HCT116 (cell line): ENCODE measurements around the gene SLC25A39. TPM values are rescaled to one million over a fixed set of nuclear protein-coding genes. Genes with fewer than 3 reads are reported as not detected.

Source experiments
- ATAC-seq: fragments of 200-7000 bp; cut with Tn5 transposase; 2 replicates; pipeline ENCODE4 v1.9.1; 2020; ENCODE audit warnings: mild to moderate bottlenecking, moderate library complexity
- BruUV-seq: library from RNA; stranded (reverse); fragments of 400-500 nt; replicated peaks from 2 replicates; lab custom pipeline; 2021; lab: Mats Ljungman, UMichigan
- CTCF ChIA-PET: fragments of 300-600 bp; sonication (Branson Sonifier 250); formaldehyde crosslinking; loops from one replicate; lab custom pipeline; 2021; ENCODE audit warnings: antibody characterized with exemption; lab: Charles Lee
- POLR2A ChIA-PET: fragments of 300-600, 350-600 bp; sonication (Branson Sonifier 250); formaldehyde crosslinking; loops from one replicate; lab custom pipeline; 2021; ENCODE audit warnings: antibody characterized with exemption; lab: Charles Lee
- RAD21 ChIA-PET, 2 experiments: fragments of 300-600 bp; sonication (Branson Sonifier 250); formaldehyde crosslinking; loops; one replicate each; lab custom pipeline; 2023; ENCODE audit warnings: low total read pairs in 2 of 2; ENCODE audit not compliant: uncharacterized antibody in 2 of 2, unreplicated experiment in 2 of 2, low non-redundant PET in 1 of 2; lab: Charles Lee
- DNase-seq: peaks from one replicate; pipeline ENCODE4 v3.0.0-alpha.2; 2010; ENCODE audit warnings: low read depth, low spot score
- H2AFZ ChIP-seq: fragments of 200-600 bp; shearing (Covaris generic), sonication (generic); 2 replicates; pipeline ENCODE4 v1.6.1; 2017; ENCODE audit warnings: low read depth, mixed run types, mixed read lengths, antibody characterized with exemption, low read length; ENCODE audit not compliant: poor library complexity, severe bottlenecking
- H3K27ac ChIP-seq: 2 replicates; pipeline ENCODE4 v1.5.1; 2012; ENCODE audit warnings: low read depth, low read length
- H3K27me3 ChIP-seq: fragments of 200-600 bp; sonication (generic); 2 replicates; pipeline ENCODE4 v1.6.1; 2016; ENCODE audit warnings: mixed run types, low read length, mixed read lengths; ENCODE audit not compliant: insufficient read depth
- H3K36me3 ChIP-seq, 2 experiments: fragments of 200-500 bp in 1 of 2; fragments of 200-600 bp in 1 of 2; sonication (Bioruptor generic) in 1 of 2; sonication (generic) in 1 of 2; 2 replicates each; pipeline versions ENCODE4 v1.5.1 to v1.6.1; 2014 to 2016; ENCODE audit warnings: low read length in 2 of 2, inconsistent platforms in 1 of 2, mixed read lengths in 1 of 2, mixed run types in 1 of 2; ENCODE audit not compliant: insufficient read depth in 2 of 2, control insufficient read depth in 1 of 2
- H3K4me1 ChIP-seq, 2 experiments: fragments of 200-600 bp in 1 of 2; sonication (generic) in 1 of 2; 2 replicates each; pipeline versions ENCODE4 v1.5.1 to v1.6.1; 2012 to 2017; ENCODE audit warnings: low read length in 2 of 2, inconsistent platforms in 1 of 2, mild to moderate bottlenecking in 1 of 2, mixed read lengths in 1 of 2, mixed run types in 1 of 2, moderate library complexity in 1 of 2; ENCODE audit not compliant: insufficient read depth in 2 of 2, control insufficient read depth in 1 of 2
- H3K4me2 ChIP-seq: fragments of 200-600 bp; sonication (generic); 2 replicates; pipeline ENCODE4 v1.6.1; 2017; ENCODE audit warnings: mixed run types, low read length, mixed read lengths
- H3K4me3 ChIP-seq, 2 experiments: fragments of 200-600 bp in 1 of 2; sonication (generic) in 1 of 2; replicated peaks in 1 of 2; 2 replicates each; pipeline ENCODE4 v1.5.1; 2011 to 2016; ENCODE audit warnings: low read length in 2 of 2, control low read depth in 1 of 2, low read depth in 1 of 2, mild to moderate bottlenecking in 1 of 2, mixed read lengths in 1 of 2, mixed run types in 1 of 2
- H3K79me2 ChIP-seq: fragments of 200-600 bp; sonication (generic); 2 replicates; pipeline ENCODE4 v1.6.1; 2017; ENCODE audit warnings: mild to moderate bottlenecking, mixed run types, low read length, moderate library complexity, mixed read lengths; ENCODE audit not compliant: insufficient read depth
- H3K9ac ChIP-seq: fragments of 200-600 bp; sonication (generic); 2 replicates; pipeline ENCODE4 v1.6.1; 2016; ENCODE audit warnings: low read length, mixed read lengths
- H3K9me2 ChIP-seq: fragments of 200-600 bp; sonication (generic), shearing (Covaris generic); 2 replicates; pipeline ENCODE4 v1.6.1; 2017; ENCODE audit warnings: mixed run types, mild to moderate bottlenecking, moderate library complexity; ENCODE audit not compliant: insufficient read depth
- H3K9me3 ChIP-seq, 2 experiments: fragments of 200-500 bp in 1 of 2; fragments of 200-600 bp in 1 of 2; sonication (Bioruptor generic) in 1 of 2; sonication (generic) in 1 of 2; 2 replicates each; pipeline ENCODE4 v1.6.1; 2014 to 2017; ENCODE audit warnings: low read length in 2 of 2, mixed read lengths in 2 of 2, inconsistent platforms in 1 of 2, low read depth in 1 of 2, mild to moderate bottlenecking in 1 of 2, mixed run types in 1 of 2, moderate library complexity in 1 of 2; ENCODE audit not compliant: control insufficient read depth in 1 of 2, insufficient read depth in 1 of 2
- H4K20me1 ChIP-seq: fragments of 200-600 bp; sonication (generic), shearing (Covaris generic); 2 replicates; pipeline ENCODE4 v1.6.1; 2017; ENCODE audit warnings: mixed run types, mild to moderate bottlenecking, moderate library complexity; ENCODE audit not compliant: insufficient read depth
- ATF3 ChIP-seq: IDR thresholded peaks from 2 replicates; pipeline ENCODE4 v1.6.1; 2012
- CBX3 ChIP-seq: IDR thresholded peaks from 2 replicates; pipeline ENCODE4 v1.6.1; 2012; ENCODE audit warnings: low read depth
- CEBPB ChIP-seq: IDR thresholded peaks from 2 replicates; pipeline ENCODE4 v1.6.1; 2012; ENCODE audit warnings: low read depth
- CTCF ChIP-seq, 3 experiments: fragments of 200-600 bp in 1 of 3; sonication (generic) in 1 of 3; IDR thresholded peaks in 2 of 3; conservative IDR thresholded peaks in 1 of 3; 2 replicates each; pipeline ENCODE4 v1.5.1; 2012 to 2017; ENCODE audit warnings: low read depth in 2 of 3, low read length in 2 of 3, antibody characterized with exemption in 1 of 3, borderline replicate concordance in 1 of 3, control low read depth in 1 of 3, mild to moderate bottlenecking in 1 of 3, mixed read lengths in 1 of 3, mixed run types in 1 of 3, moderate library complexity in 1 of 3; ENCODE audit not compliant: insufficient read depth in 1 of 3
- FOSL1 ChIP-seq: IDR thresholded peaks from 2 replicates; pipeline ENCODE4 v1.6.1; 2012; ENCODE audit warnings: low read depth
- MAX ChIP-seq: IDR thresholded peaks from 2 replicates; pipeline ENCODE4 v1.6.1; 2012
- POLR2A ChIP-seq: IDR thresholded peaks from 2 replicates; pipeline ENCODE4 v1.7.0; 2011; ENCODE audit warnings: borderline replicate concordance; ENCODE audit not compliant: insufficient read depth, insufficient read length; ENCODE audit errors: extremely low read depth
- POLR2AphosphoS5 ChIP-seq: IDR thresholded peaks from 2 replicates; pipeline ENCODE4 v1.6.1; 2011; ENCODE audit warnings: mild to moderate bottlenecking, low read depth, low read length, moderate library complexity
- REST ChIP-seq: IDR thresholded peaks from 2 replicates; pipeline ENCODE4 v1.6.1; 2012; ENCODE audit warnings: low read depth
- SIN3A ChIP-seq: IDR thresholded peaks from 2 replicates; pipeline ENCODE4 v1.6.1; 2012; ENCODE audit warnings: low read depth
- SP1 ChIP-seq: IDR thresholded peaks from 2 replicates; pipeline ENCODE4 v1.6.1; 2012; ENCODE audit warnings: low read depth
- ZFX ChIP-seq: fragments of 450-650 bp; IDR thresholded peaks from 2 replicates; pipeline ENCODE4 v1.6.1; 2017
- ZNF274 ChIP-seq: fragments of 200-500 bp; sonication (Bioruptor generic); IDR thresholded peaks from 2 replicates; pipeline ENCODE4 v1.6.1; 2014; ENCODE audit warnings: mild to moderate bottlenecking, low read depth, low read length, inconsistent platforms
- intact Hi-C: fragments of 100-400 bp; cut with micrococcal nuclease; formaldehyde crosslinking; loops from 2 replicates; pipeline ENCODE4 v1.10.0; 2022
- total RNA-seq: library from RNA; stranded (reverse); gene quantifications from one replicate; pipeline ENCODE4 v1.2.1, GENCODE V29; 2021; ENCODE audit not compliant: unreplicated experiment

The SLC25A39 gene
- total RNA-seq, 1 experiment from 2014 or later: 326 TPM

GRCh38 chr17:44354582-44355561, 30.2 kb upstream of the SLC25A39 start:
- intact Hi-C loops: no loop called here
- no peak for ATAC-seq
- no peak overlapping the region for H3K27ac ChIP-seq
- ChIA-PET CTCF (no interaction called here), RAD21 (no interaction called here), POLR2A (no interaction called here)
- no peaks in the 10 kb centered on the region for H3K9me3 ChIP-seq
- no peak overlapping the region for H3K4me3 ChIP-seq
- no peaks in the 10 kb centered on the region for H4K20me1 ChIP-seq
- no peak for DNase-seq
- TF ChIP-seq REST: no peak
- no peaks in the 10 kb centered on the region for H3K27me3 ChIP-seq
- H3K4me2 ChIP-seq: no peak overlapping the region
- H3K9ac ChIP-seq: no peak overlapping the region
- no peaks in the 10 kb centered on the region for H3K4me1 ChIP-seq
- no peaks in the 10 kb centered on the region for H3K9me2 ChIP-seq
- H3K36me3 ChIP-seq: peaks cover 0 to 4% of the 10 kb centered on the region in 2 experiments; a peak in 1 of 4 replicates
- no peak overlapping the region for H2AFZ ChIP-seq
- BruUV-seq: no TSS peak
- H3K79me2 ChIP-seq: no peaks in the 10 kb centered on the region

GRCh38 chr17:44353672-44354331, 29.2 kb upstream of the SLC25A39 start:
- Histone ChIP-seq H3K9me3 (no peaks in the 10 kb centered on the region), H3K9me2 (no peaks in the 10 kb centered on the region), H2AFZ (no peak overlapping the region), H3K9ac (no peak overlapping the region), H3K79me2 (no peaks in the 10 kb centered on the region), H3K27ac (no peak overlapping the region), H4K20me1 (no peaks in the 10 kb centered on the region), H3K4me2 (no peak overlapping the region), H3K27me3 (no peaks in the 10 kb centered on the region), H3K4me1 (no peaks in the 10 kb centered on the region), H3K4me3 (no peak overlapping the region), H3K36me3 (peaks cover 0 to 4% of the 10 kb centered on the region in 2 experiments; a peak in 1 of 4 replicates)
- ChIA-PET RAD21 (no interaction called here), POLR2A (no interaction called here), CTCF (no interaction called here)
- DNase-seq: no peak
- no peak for ATAC-seq
- intact Hi-C loops: no loop called here
- no TSS peak for BruUV-seq
- TF ChIP-seq MAX: no peak
- no peak for TF ChIP-seq POLR2A
- TF ChIP-seq ZNF274: no peak
- no peak for TF ChIP-seq POLR2AphosphoS5
- TF ChIP-seq ZFX: no peak
- TF ChIP-seq SIN3A: no peak
- no peak for TF ChIP-seq SP1
- no peak for TF ChIP-seq CTCF (IDR thresholded peaks at IDR 0.05 in 2 of 3, conservative IDR thresholded peaks at IDR 0.05 in 1 of 3; ENCODE audit: borderline replicate concordance in 1 of 3, insufficient read depth in 1 of 3, low read depth in 2 of 3, low read length in 2 of 3)
- no peak for TF ChIP-seq CEBPB
- TF ChIP-seq ATF3: no peak
- no peak for TF ChIP-seq CBX3
- no peak for TF ChIP-seq FOSL1
